Measurements from ENCODE around the gene LAMA4.

The LAMA4 gene

DNA sequence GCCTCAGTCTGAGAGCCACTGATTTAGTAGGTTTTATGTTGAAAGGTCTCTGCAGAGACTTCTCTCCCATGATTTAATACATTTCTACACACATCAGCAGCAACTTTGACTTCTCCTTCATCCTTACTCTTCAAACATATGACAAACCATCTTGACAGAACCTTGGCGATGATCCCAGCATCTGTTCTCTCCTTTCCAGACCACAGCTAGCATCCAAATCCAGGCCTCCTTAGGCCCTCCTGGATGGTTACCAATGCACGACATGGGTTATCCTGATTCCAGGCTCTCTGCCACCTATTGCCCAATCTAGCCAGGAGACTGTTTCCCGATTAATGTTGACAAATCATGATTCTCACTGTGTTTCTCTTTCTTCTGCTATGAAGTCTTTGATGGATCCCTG is 16.8 kb downstream of the LAMA4 start:
- no peak for DNase-seq

DNA sequence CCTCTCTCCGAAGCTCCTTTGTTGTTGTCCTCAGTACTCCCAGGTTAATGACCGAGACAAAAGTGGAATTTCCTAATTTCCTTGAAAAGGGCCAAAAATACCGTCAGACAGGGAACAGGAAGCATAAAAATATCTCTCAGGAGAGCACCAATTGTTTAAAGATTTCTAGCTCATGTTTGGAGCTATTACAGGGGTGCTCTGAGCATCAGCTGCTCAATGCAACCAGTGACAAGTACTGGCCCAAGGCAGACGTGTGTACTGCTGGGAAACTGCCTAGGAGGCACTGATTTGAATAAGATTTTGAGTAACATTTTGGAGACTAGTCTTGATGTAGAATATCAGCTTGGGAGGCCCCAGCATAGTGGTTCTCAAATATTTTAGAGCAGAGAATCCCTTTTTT is 17.3 kb downstream of the LAMA4 start:
- DNase-seq = no peak

DNA sequence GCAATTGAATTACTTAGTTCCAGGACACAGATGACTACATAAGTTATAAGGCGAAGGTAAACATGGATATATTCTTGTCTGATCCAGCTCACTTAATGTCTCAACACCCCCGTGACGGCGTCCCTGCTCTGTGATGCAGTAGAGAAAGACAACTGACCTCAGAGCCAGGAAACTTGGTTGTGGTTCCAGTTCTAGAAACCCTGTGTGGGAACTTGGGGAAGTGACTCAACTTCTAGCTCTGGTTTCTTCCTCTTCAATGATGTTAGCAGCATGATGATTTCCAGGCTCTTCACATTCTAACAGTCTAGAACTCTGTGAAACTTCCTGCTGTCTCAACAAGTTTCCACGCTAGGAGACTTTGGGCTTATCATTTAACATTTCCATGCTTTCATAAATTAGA is 18.4 kb downstream of the LAMA4 start:
- DNase-seq = peak; percentile 5

DNA sequence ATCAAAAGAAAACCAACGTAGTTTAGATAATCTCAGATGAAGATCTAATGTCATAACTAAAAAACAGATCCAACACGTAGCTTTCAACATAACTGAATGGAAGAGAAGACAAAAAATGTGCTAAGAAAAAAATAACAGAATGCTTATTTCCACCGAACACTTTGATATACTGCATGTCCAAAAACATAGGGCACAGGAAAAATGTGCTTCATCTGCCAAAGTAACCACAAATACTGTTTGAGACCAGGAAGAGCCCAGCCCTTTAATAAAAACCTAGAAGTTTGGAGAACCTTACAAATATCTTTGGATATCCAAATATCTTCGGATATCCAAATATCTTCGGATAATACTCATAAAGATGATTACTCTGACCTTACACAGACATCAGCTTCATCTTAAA is 19.8 kb downstream of the LAMA4 start:
- no peak for DNase-seq

DNA sequence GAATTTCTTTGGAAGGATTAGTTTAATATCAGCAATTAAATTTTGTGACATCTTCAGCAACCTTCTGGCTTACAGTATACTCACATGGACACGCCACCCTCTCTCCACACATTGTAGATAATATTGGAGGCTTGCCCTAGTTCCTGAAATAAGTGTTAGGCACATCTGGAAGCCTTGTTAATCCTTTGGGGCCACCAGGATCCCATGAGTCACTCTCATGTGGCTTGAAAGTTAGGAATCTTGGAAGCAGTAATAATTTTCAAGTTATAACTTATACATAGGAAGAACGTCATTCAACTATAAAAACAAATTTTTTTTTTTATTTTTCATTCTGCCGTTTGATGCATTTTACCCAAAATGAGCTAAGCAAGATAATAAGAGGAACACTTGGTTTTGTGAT is 20.5 kb downstream of the LAMA4 start:
- no peak for DNase-seq

DNA sequence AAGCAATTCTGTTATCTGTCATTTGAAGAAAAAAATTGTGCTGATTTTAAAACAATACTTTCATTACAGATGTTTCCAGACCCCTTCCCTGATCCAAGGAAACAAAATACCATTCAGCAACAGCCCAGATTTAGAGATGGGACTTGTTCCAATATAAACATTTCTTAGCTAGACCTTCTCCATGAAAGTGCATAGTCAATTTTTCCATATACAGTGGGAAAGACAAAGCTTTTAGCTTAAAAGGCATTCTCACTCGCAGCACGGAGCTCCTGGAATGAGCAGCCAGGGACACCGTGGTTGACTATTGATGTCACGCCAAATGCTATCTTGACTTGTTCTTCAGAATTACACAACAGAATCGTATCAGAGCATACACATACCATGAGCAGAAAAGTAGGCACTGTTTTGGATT is 21.5 kb downstream of the LAMA4 start:
- no peak for DNase-seq

DNA sequence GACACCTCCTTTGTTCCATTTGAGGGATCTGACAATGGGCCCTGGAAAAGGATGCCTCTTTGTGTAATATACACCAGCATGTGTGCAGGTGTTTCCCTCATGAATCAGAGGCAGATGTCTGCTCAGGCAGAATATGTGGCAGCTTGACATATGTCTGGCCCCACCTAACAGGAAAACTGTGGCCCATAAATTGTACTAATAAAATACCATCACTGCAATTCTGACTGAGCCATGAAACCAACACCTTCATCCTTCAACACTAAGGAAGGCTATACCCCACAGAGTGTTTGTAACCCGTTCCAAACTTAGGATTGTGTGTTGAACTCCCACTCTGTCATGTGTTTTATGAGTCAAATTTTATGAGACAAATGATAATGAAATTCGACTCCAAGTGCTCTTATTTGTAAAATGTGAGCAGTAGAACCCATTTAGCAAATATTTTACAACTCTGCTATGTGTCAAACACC is 22.7 kb downstream of the LAMA4 start:
- no peak for DNase-seq

DNA sequence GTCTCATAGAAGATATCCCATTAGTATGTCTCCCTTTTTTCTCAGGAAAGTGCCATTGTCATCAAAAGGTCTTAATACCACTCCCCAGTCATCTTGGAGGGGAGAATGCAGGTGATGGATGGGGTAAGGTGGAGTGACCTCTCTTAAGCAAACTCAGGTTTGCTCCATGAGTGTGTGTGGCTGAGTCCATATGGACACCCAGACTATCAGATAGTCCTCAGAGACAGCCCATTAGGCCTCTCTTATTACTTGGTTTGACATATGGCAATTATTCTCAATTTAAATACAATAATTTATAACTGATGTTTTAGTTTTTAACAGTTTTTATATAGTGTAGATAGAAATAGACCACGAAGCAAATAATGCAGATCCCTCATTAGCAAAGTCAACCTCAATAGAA is 23.2 kb downstream of the LAMA4 start:
- no peak for DNase-seq

DNA sequence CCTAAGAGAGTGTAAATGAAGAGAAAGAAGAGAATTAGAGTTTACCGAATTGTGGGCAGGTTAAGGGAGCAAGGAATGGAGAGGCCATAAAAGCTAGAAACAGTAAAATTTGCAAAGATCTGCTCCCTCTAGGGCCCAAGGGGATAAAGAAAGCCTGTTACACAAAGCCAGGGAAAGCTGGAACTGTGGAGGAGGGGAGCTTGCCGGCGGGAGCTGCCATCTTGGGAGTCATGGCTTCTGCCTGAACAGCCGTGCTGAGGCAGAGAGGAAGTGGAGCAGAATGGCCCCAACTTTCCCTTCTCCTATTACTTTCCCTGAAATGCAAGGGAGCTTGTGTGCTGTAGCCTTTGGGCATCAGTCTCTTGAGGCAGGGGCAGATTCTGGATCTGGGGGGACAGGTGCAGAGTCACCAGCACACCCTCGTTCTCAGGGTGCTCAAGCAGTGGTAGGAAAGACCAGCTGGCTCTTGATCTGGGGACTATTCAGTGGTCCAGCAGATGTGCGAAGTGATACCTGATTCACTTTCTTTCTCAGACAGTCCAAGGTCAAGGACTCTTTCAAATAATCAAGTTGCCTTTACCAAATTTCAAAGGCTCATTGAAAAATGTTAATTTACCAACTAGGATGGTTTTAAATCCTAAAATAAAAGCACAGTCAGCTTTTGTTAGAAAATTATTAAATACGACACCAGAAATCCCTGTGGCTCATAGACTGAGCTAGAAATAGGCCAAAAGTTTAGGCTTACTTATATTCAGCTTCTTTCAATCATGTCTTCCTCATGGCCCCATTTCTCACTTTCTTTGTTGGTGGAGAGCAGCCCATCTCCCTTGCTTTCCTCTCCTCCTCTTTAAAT is 25.7 kb downstream of the LAMA4 start:
- no peak for DNase-seq

DNA sequence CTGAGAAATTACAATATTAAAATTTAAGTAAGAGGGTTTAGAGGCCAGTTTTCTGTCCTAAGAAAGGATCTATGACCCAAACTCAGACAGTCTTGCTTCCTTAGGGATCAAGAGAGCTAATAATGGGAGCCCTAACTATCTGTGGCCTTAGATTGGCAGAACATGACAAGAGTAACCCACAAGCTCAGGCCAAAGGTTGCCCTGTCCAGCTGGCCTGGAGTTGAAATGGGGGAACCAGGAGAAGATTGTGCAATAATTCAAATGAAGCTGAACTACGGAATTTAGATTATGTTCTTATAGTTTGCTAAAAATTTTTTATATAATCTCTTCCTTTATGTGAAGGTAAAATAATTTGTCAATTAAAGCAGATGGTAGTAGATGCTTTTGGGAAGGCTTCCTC is 26.4 kb downstream of the LAMA4 start:
- DNase-seq = no peak

DNA sequence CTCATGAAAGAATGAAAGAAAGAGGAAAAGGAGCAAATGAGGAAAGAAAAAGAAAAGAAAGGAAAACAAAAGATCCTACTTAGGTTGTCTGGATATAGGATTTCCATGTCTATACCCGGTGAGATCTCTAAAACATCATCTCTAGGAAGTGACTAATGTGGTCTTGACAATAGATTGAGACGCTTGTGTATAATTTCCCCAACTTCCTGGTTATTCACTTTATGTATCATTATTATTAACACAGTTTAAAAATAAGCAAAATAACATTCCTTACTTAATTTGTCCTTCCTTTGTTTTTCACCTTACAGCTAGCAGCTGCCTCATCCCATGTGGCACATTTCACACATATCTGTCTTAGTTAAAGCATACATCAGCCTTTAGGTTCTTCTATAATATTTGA is 27.0 kb downstream of the LAMA4 start:
- DNase-seq = no peak

DNA sequence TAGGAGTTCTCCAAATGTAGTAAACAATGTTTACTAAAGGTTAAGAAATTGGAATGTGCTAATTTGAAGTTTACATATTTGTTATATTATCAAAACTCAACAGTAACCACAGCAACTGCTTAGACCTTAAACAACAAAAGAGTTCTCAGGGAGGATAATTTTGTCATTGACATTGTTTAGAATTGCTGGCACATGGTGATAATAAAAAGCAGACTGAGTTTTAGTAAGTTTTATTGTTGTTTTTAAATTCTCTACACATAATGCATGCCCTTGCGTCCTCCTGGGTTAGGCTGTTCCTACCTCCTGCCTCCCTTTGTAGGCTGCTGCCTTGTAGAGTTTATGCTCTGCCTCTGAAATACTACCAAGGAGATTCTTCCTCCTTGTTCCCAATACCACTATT is 28.7 kb downstream of the LAMA4 start:
- no peak for DNase-seq

DNA sequence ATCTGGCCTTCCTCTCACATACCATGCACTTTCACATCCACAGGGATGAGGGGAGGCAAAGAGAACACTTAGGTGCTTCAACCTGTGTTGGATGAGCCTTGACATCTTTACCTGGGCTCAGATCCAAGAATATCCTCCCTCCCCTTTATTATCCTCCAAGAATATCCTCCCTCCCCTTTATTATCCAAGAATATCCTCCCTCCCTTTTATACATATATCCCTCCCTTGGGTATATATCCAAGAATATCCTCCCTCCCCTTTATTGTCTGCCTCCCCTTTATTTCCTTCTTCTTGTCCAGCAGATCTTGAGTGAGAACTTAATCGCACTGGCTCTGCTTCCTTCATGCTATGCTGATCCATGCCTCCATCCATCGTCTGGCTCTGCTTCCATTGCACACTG is 30.3 kb downstream of the LAMA4 start:
- DNase-seq = no peak

DNA sequence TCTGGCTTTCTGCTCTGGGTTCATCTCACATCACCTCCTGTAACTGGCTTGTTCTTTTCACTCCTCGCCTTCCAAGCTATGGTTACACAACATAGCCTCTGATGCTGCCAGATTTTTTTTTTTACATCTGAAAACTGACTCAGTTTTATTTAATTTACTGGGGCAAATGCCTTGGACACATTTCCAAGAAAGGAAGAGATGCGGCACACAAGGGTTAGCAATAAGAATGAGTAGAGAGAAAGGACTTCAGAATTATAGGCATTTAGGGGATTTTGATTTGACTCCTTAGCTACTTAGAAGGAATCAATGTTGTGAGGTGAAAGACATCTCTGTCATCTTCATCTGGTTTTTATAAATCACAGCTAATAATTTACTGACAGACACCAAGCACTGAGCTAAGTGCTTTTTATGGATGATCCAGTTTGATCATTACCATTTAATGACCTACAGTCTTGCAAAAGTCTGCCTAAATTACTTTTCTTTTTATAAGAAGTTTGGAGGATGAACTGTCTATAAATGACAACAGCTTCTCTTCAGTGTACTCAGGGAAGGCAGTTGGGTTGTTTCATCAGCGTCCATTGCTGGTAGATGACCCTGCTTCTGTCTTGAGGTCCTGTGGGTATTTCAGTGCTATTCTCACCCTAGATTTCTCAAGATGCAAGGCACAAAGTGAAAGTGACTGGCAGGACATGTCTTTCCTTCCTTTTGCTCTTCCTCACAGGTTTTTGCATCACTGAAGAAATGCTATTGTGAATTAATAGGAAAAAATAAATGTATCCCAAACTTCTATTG is 31.1 kb downstream of the LAMA4 start:
- DNase-seq = no peak

DNA sequence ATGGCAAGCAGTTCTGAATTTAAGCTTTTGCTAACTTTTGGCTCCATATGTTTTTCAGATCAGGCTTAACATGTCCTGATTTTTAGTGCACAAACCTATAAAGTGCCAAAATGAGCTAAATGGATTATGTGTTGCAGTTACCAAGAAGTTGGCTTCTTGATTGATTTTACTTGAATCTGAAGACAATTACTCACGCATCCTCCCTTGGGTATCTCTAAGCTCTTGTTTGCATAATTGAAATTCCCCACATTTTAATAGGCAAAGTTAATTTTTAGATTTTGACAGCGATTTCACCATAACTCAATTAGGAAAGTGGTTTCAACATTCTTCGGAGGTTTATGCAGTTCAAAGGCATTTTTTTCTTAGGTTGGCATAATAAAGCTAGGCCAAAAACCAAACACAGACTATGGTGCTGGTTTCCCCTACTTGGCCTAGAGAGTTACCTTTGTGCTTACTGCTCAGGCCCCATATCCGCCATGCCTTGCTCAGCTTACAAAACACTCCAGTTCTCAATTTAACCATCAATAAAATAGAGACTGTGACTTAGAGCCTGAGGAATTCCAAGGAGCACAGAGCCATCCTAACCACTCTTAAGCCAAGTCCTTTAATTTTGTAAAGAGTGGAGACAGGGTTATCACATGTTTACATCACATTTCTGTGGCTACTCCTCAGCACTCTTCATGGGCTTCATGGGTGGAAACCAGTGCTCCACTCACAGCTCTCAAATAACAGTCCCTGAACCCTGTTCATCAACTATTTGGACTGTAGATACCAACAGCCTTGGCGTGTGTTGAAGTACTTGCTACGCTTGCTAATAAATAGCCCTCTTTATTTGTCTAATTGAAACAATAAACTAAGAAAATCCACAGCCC is 32.1 kb downstream of the LAMA4 start:
- DNase-seq = no peak

DNA sequence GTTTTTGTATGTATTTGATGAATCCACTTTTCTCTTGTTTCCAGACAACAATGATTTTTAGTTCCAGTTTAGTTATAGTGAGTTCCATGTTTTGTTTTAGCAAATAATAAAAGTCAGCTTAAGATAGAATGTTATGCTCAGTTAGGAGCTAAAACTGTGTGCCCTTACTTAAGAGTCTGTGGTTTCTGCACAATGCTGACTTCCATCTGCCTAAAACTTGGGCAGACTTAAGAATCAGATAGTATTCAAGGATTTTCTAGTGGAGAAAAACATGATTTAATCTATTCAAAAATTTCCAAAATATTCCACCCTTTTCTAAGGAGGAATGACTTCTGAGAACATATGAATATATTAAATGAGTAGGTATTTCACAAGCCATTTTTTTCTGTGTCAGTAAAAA is 32.8 kb downstream of the LAMA4 start:
- no peak for DNase-seq

DNA sequence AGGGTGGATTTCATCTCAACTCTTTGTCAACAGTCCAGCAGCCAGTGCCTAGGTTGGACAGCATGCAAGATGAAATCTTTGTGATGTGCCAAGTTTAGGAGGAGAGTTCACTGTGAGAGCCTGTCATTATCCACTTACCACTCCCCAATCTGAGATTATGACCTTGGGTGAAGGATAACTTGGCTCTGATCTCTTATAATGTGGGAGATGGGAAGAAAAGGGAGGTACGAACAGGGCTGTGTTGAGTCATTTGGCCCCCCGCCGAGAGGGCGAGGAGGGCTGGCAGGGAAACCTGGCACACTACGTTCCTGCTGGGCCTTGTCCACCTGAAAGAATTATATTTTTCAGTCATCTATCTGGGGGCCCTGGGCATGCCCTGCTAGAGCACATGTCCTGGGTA is 35.8 kb downstream of the LAMA4 start:
- DNase-seq = no peak

DNA sequence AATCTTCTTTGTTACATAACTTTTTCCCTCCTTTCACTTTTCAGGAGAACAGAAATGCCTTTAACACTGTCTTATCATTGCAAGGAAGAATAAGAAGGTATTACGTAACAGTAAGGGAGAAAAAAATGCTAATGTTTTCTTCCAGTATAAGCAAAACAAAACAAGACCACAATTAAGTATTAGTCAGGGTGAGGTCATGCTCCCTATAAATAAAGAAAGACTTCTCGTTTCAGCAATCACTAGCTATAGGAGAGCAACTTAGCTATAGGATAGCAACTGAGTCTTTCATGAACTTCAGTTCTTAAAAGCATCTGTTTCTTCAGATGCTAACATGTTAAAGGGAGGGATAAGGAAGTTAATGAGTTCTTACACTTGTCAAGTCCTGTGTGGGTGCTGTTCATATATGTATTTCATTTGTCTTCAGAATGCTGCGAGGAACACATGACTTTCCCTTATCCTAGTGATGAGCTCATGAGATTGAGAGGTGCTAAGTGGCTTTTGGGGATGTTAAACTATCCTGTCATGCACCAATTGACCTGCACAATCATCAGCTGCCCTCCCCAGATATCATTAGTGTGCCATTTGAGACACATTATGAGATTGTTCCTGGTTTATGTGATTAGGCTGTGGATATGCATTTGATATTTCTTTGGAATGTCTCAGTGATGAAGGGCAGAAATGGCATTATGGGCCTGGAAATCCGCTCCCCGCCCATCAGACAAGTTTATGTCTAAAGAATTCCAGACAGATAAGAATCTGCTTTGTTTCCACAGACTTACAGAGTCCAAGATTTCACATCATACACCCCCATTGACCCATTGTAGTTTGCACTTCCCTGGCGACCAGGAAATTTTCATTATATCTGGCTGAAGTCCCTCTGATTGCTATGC is 37.5 kb downstream of the LAMA4 start:
- no peak for DNase-seq

DNA sequence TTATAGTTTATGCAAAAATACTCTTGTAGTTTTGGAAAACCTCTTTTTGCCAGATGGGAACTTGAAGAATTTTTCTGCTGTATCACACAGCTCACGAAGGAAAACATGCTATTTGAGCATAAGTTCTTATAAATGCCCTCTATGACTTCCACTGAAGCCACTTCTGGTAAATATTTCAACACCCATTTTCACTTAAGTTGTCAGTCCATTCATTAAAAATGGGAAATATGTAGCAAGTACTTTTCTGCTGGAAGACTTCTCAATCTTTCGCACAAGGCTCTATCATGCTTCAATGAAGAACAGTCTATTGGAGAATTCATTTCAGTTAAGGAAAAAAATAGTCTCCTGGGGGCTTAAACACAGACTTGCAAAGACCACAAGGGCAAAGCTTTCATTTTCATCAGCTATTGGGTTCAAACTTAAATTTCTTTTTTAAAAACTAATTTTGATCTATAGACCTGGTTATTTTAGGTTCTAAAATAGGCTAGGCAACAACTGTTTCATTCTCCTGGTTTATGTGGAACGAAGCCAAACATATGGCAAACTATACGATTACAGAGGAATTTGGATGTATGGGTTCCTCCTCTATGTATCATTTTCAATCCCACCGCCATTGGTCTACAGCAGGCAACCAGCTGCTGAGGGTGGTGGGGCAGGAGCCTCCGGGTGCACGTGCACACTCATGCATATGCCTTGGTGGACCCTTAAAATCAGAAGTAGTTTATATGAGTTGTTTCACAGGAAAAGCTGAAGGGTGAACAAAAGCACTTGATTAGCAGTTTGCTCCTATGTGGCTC is 38.7 kb downstream of the LAMA4 start:
- no peak for DNase-seq

DNA sequence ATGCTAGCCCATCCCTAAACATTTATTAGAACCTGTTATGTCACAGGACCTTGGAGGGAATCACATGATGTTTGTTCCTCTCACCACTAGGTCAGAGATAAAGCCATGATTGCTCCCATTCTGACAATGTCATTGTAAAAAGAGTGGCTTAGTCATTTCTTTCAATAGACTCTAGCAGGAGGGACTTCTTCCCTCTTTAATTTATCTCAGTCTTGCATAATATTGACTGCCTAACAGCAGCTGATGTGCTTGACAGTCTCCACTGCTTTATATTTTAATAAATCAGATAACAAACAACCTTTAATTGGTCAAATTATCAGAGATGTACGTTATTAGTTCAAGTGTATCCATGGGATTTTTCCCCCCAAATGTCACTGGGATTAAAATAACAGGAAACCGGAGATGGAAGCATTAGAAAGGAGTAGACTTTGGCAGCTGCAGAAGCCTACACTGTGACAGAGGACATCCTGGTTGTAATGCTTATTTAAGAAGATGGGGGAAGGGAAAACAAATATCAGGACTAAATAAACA is 39.6 kb downstream of the LAMA4 start:
- no peak for DNase-seq

DNA sequence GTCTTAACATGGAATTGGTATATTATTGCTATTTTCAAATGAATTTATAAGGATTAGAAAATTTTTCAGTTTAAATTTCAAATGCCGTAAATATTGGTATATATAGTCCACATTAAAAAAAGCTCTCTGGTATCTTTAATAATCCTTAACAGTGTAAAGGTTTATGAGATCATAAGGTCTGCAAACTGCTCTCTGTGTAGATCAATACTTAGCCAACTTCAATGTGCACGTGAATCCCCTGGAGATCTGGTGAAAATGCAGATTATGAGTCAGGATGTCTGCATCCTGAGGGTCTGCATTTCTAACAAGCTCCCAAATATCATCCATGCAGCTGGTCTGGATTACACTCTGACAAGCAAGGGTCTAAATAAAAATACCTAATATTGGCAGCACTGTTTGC is 43.5 kb downstream of the LAMA4 start:
- no peak for DNase-seq
